Astrocyte (in vitro differentiated cells and primary cell): ENCODE measurements around the gene DNAH9. TPM values are rescaled to one million over a fixed set of nuclear protein-coding genes. Genes with fewer than 3 reads are reported as not detected.

Experiments
- DNase-seq: peaks from one replicate; pipeline ENCODE4 v3.0.0-alpha.2; 2010; ENCODE audit warnings: low read depth
- FAIRE-seq: peaks from 2 replicates; lab custom pipeline; 2011; peaks lifted over from hg19 to GRCh38; lab: Jason Lieb, UNC
- H2AFZ ChIP-seq: 2 replicates; pipeline ENCODE4 v1.6.0; 2012; ENCODE audit warnings: low read depth, low read length, inconsistent platforms
- H3K27ac ChIP-seq: 2 replicates; pipeline ENCODE4 v1.5.1; 2011; ENCODE audit warnings: low read depth, low read length, inconsistent platforms
- H3K27me3 ChIP-seq: 2 replicates; pipeline ENCODE4 v1.6.0; 2011; ENCODE audit warnings: low read length, inconsistent platforms; ENCODE audit not compliant: insufficient read depth
- H3K36me3 ChIP-seq: 2 replicates; pipeline ENCODE4 v1.5.1; 2011; ENCODE audit warnings: low read length, inconsistent platforms; ENCODE audit not compliant: insufficient read depth
- H3K4me1 ChIP-seq: 2 replicates; pipeline ENCODE4 v1.5.1; 2011; ENCODE audit warnings: low read length, inconsistent platforms; ENCODE audit not compliant: insufficient read depth
- H3K4me2 ChIP-seq: 2 replicates; pipeline ENCODE4 v1.6.0; 2012; ENCODE audit warnings: low read length, inconsistent platforms
- H3K4me3 ChIP-seq: 2 replicates; pipeline ENCODE4 v1.5.1; 2011; ENCODE audit warnings: low read depth, mild to moderate bottlenecking, low read length, inconsistent platforms; ENCODE audit not compliant: insufficient read depth
- H3K79me2 ChIP-seq: 2 replicates; pipeline ENCODE4 v1.6.0; 2012; ENCODE audit warnings: mild to moderate bottlenecking, low read length, inconsistent platforms; ENCODE audit not compliant: insufficient read depth
- H3K9ac ChIP-seq: 2 replicates; pipeline ENCODE4 v1.6.0; 2012; ENCODE audit warnings: mild to moderate bottlenecking, low read length, inconsistent platforms
- H3K9me3 ChIP-seq: 2 replicates; pipeline ENCODE4 v1.5.1; 2012; ENCODE audit warnings: low read depth, mild to moderate bottlenecking, low read length, inconsistent platforms; ENCODE audit not compliant: insufficient read depth
- H4K20me1 ChIP-seq: 2 replicates; pipeline ENCODE4 v1.6.0; 2012; ENCODE audit warnings: low read length, inconsistent platforms; ENCODE audit not compliant: insufficient read depth
- H3K27ac Mint-ChIP-seq: one replicate; pipeline ENCODE4 v1.8.0; 2021; ENCODE audit warnings: mild to moderate bottlenecking, mixed read lengths; ENCODE audit not compliant: unreplicated experiment
- H3K27me3 Mint-ChIP-seq: one replicate; pipeline ENCODE4 v1.8.0; 2021; ENCODE audit warnings: low read depth, mixed read lengths; ENCODE audit not compliant: unreplicated experiment
- H3K36me3 Mint-ChIP-seq: one replicate; pipeline ENCODE4 v1.8.0; 2021; ENCODE audit warnings: low read depth, mixed read lengths; ENCODE audit not compliant: unreplicated experiment
- H3K4me1 Mint-ChIP-seq: one replicate; pipeline ENCODE4 v1.8.0; 2021; ENCODE audit warnings: low read depth, mixed read lengths; ENCODE audit not compliant: unreplicated experiment
- H3K4me3 Mint-ChIP-seq: one replicate; pipeline ENCODE4 v1.8.0; 2021; ENCODE audit warnings: mild to moderate bottlenecking, moderate library complexity, mixed read lengths; ENCODE audit not compliant: unreplicated experiment
- H3K9me3 Mint-ChIP-seq: one replicate; pipeline ENCODE4 v1.8.0; 2021; ENCODE audit warnings: mild to moderate bottlenecking, mixed read lengths; ENCODE audit not compliant: unreplicated experiment
- EZH2 ChIP-seq: IDR thresholded peaks from 2 replicates; pipeline ENCODE4 v1.6.1; 2012; ENCODE audit warnings: mild to moderate bottlenecking, low read length, inconsistent platforms; ENCODE audit not compliant: insufficient read depth
- total RNA-seq: library from RNA; stranded (reverse); gene quantifications from 2 replicates; pipeline ENCODE4 v1.2.1, GENCODE V29; 2021
- TF ChIP-seq, protein P1 (sequence below): IDR thresholded peaks from 2 replicates; pipeline ENCODE4 v1.5.1; 2011; ENCODE audit warnings: low read depth, mild to moderate bottlenecking, inconsistent platforms, low read length, moderate library complexity; ENCODE audit not compliant: insufficient read depth

DNAH9 gene
- total RNA-seq, 1 donor from 2014 or later, result not detected

DNA sequence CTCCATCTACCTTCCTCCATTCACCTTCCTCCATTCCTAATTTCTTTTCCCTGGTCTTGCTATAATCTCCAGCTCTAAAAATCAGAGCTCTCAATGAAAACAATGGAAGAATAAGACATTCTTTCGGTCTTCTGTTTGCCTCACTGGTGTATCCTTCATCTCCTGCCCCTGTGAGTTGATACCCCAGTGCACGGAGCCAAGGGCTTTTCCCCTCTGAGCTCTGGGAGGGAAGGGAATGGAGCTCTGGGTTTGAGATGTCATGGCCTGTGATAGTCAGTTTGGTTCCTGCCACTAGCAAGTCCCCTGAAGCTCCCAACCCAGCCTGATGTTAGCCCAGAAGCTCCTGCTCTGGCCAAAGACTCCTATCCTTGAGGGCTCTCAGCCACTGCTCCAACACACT, 36.6 kb upstream of the DNAH9 start:
- Mint-ChIP-seq H3K4me1 (no peaks in the 10 kb centered on the region), H3K9me3 (peaks cover 2% of the 10 kb centered on the region)

DNA sequence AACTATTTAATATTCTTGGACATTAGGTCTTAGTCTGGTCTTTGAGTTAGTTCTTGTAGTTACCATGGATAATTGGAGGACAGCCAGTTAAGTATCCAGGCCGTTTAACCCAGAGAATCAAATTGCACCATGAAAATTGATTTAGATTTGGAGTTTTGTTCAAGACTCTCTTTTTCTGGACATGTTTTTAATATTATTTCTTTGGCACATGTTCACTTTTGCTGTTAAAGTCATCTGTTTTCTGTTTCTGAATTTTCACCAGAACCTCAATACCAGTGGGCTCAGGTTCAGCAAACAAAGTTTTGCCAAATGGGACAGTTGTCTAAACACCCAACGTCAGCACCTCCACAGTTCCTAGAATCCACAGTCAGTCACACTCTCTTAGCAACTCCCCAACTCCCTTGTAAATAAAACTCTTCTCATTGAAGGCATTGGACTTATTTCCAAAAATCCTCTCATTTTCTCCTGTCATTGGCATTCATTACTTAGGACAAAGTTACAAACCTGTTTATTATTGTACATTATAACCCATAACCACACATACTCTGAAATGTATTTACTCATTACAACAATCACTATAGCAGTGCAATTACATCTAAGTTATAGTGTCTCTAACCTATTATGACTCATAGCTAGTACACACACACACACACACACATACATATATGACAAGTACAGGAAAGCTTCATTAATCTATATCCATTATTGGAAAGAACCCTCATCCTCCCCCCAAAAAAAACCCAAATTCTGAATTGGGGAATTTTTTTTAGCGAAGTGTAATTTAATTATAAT, 33.5 kb upstream of the DNAH9 start:
- no peak overlapping the region for H3K4me2 ChIP-seq
- no peaks in the 10 kb centered on the region for H3K4me1 ChIP-seq
- no peak overlapping the region for H3K27ac ChIP-seq
- H4K20me1 ChIP-seq, result no peaks in the 10 kb centered on the region
- TF ChIP-seq, protein P1, sequence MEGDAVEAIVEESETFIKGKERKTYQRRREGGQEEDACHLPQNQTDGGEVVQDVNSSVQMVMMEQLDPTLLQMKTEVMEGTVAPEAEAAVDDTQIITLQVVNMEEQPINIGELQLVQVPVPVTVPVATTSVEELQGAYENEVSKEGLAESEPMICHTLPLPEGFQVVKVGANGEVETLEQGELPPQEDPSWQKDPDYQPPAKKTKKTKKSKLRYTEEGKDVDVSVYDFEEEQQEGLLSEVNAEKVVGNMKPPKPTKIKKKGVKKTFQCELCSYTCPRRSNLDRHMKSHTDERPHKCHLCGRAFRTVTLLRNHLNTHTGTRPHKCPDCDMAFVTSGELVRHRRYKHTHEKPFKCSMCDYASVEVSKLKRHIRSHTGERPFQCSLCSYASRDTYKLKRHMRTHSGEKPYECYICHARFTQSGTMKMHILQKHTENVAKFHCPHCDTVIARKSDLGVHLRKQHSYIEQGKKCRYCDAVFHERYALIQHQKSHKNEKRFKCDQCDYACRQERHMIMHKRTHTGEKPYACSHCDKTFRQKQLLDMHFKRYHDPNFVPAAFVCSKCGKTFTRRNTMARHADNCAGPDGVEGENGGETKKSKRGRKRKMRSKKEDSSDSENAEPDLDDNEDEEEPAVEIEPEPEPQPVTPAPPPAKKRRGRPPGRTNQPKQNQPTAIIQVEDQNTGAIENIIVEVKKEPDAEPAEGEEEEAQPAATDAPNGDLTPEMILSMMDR, result no peak
- TF ChIP-seq EZH2, result no peak
- H3K36me3 Mint-ChIP-seq, result no peaks in the 10 kb centered on the region
- H2AFZ ChIP-seq, result no peak overlapping the region
- DNase-seq (no peak), FAIRE-seq (no peak)
- H3K4me3 Mint-ChIP-seq, result no peak overlapping the region
- no peaks in the 10 kb centered on the region for H3K9me3 ChIP-seq
- no peaks in the 10 kb centered on the region for H3K79me2 ChIP-seq
- H3K27me3 ChIP-seq, result no peaks in the 10 kb centered on the region
- no peaks in the 10 kb centered on the region for H3K4me1 Mint-ChIP-seq
- H3K27me3 Mint-ChIP-seq, result no peaks in the 10 kb centered on the region
- no peak overlapping the region for H3K9ac ChIP-seq
- peaks cover 11% of the 10 kb centered on the region for H3K9me3 Mint-ChIP-seq
- no peak overlapping the region for H3K4me3 ChIP-seq
- H3K27ac Mint-ChIP-seq, result no peak overlapping the region
- H3K36me3 ChIP-seq, result no peaks in the 10 kb centered on the region

More for the DNA sequence above, 36.6 kb upstream of the DNAH9 start:
- Histone ChIP-seq H3K9me3 (peaks cover 2% of the 10 kb centered on the region), H3K27me3 (no peaks in the 10 kb centered on the region), H2AFZ (no peak overlapping the region), H3K36me3 (no peaks in the 10 kb centered on the region), H3K4me1 (no peaks in the 10 kb centered on the region), H3K4me2 (no peak overlapping the region), H3K4me3 (no peak overlapping the region), H3K27ac (no peak overlapping the region), H3K9ac (no peak overlapping the region), H3K79me2 (no peaks in the 10 kb centered on the region), H4K20me1 (no peaks in the 10 kb centered on the region)
- FAIRE-seq (no peak), DNase-seq (no peak)
- no peaks in the 10 kb centered on the region for H3K36me3 Mint-ChIP-seq
- no peak overlapping the region for H3K27ac Mint-ChIP-seq
- no peak for TF ChIP-seq EZH2
- TF ChIP-seq, protein P1, result no peak
- no peaks in the 10 kb centered on the region for H3K27me3 Mint-ChIP-seq
- peak overlapping the region; percentile 36 for H3K4me3 Mint-ChIP-seq

DNA sequence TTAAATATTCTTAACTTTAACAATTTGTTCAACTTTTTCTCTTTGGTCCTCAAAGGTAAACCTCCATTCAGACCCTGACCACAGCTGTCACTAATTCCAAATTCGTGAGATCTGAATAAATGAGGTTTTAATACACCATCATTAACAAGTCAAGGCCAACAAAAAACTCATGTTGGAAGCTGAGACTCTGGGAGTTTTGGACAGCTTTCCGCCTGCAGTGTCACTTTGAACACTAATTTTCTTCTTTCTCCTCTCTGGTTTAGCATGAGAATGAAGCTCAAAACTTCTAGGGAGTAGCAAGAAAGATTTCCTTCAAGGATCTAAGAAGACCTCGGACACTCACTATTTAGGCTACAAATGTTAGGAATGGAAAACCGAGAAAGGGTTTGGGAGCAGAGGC, 32.7 kb upstream of the DNAH9 start:
- Mint-ChIP-seq H3K4me3 (no peak overlapping the region), H3K36me3 (no peaks in the 10 kb centered on the region), H3K27ac (no peak overlapping the region), H3K27me3 (no peaks in the 10 kb centered on the region), H3K9me3 (peaks cover 13% of the 10 kb centered on the region), H3K4me1 (no peaks in the 10 kb centered on the region)
- no peaks in the 10 kb centered on the region for H3K27me3 ChIP-seq
- no peak for FAIRE-seq
- no peaks in the 10 kb centered on the region for H3K9me3 ChIP-seq
- no peak overlapping the region for H2AFZ ChIP-seq
- TF ChIP-seq EZH2, result no peak
- TF ChIP-seq, protein P1, result no peak
- H3K36me3 ChIP-seq, result no peaks in the 10 kb centered on the region
- H3K79me2 ChIP-seq, result no peaks in the 10 kb centered on the region
- no peak overlapping the region for H3K4me2 ChIP-seq
- H3K27ac ChIP-seq, result no peak overlapping the region
- no peak overlapping the region for H3K4me3 ChIP-seq
- no peak overlapping the region for H3K9ac ChIP-seq
- no peaks in the 10 kb centered on the region for H4K20me1 ChIP-seq
- no peaks in the 10 kb centered on the region for H3K4me1 ChIP-seq
- no peak for DNase-seq
